T-cell (primary cell): ENCODE measurements around the gene NRGN. TPM values are rescaled to one million over a fixed set of nuclear protein-coding genes. Genes with fewer than 3 reads are reported as not detected.

ENCODE experiments used
- ATAC-seq, 4 experiments: fragments of 200-7000 bp in 3 of 4; fragments of 150-1000 bp in 1 of 4; cut with Tn5 transposase; replicated peaks in 1 of 4; 1 replicate in 3 of 4; 2 replicates in 1 of 4; pipeline ENCODE4 v1.10.0; 2021; ENCODE audit warnings: moderate library complexity in 3 of 4, mild to moderate bottlenecking in 2 of 4, moderate number of reproducible peaks in 1 of 4
- CTCF ChIA-PET, 2 donors: fragments of 300-600 bp; sonication (Branson Sonifier 250); formaldehyde crosslinking; loops; one replicate each; lab custom pipeline; 2022; ENCODE audit warnings: antibody characterized with exemption in 2 of 2; lab: Charles Lee
- POLR2A ChIA-PET, 2 donors: fragments of 300-600 bp; sonication (Branson Sonifier 250); formaldehyde crosslinking; loops; one replicate each; lab custom pipeline; 2022; ENCODE audit warnings: antibody characterized with exemption in 2 of 2; lab: Charles Lee
- DNase-seq, 35 experiments: peaks; one replicate each; pipeline versions ENCODE4 v3.0.0 to v3.0.0-alpha.2; 2013 to 2023
- H3K27ac ChIP-seq: one replicate; pipeline ENCODE4 v1.5.1; 2013; ENCODE audit warnings: low read length
- H3K27me3 ChIP-seq, 2 experiments: replicated peaks in 1 of 2; 1 replicate in 1 of 2; 2 replicates in 1 of 2; pipeline versions ENCODE4 v1.6.1 to v1.7.0; 2013; ENCODE audit warnings: low read length in 1 of 2, mixed read lengths in 1 of 2; ENCODE audit not compliant: control insufficient read depth in 2 of 2, insufficient read depth in 2 of 2; ENCODE audit errors: extremely low read depth in 1 of 2
- H3K36me3 ChIP-seq, 2 donors: 1 replicate in 1 of 2; 2 replicates in 1 of 2; pipeline versions ENCODE4 v1.6.1 to v1.7.0; 2013; ENCODE audit warnings: low read length in 1 of 2; ENCODE audit not compliant: control insufficient read depth in 2 of 2, insufficient read depth in 1 of 2; ENCODE audit errors: extremely low read depth in 1 of 2
- H3K4me1 ChIP-seq, 2 experiments: 1 replicate in 1 of 2; 2 replicates in 1 of 2; pipeline versions ENCODE4 v1.6.1 to v1.7.0; 2013; ENCODE audit warnings: low read length in 2 of 2, mixed read lengths in 1 of 2; ENCODE audit not compliant: insufficient read depth in 2 of 2, control insufficient read depth in 1 of 2; ENCODE audit errors: extremely low read depth in 1 of 2
- H3K4me3 ChIP-seq, 2 donors: 1 replicate in 1 of 2; 2 replicates in 1 of 2; pipeline versions ENCODE4 v1.5.1 to v1.7.0; 2013; ENCODE audit warnings: mild to moderate bottlenecking in 2 of 2, low read length in 1 of 2, moderate library complexity in 1 of 2; ENCODE audit not compliant: control insufficient read depth in 1 of 2; ENCODE audit errors: extremely low read depth in 1 of 2
- H3K9me3 ChIP-seq: 2 replicates; pipeline ENCODE4 v1.7.0; 2013
- H3K27ac Mint-ChIP-seq, 2 donors: one replicate each; pipeline ENCODE4 v1.8.0; 2020 to 2021; ENCODE audit warnings: mild to moderate bottlenecking in 2 of 2, mixed read lengths in 2 of 2
- H3K27me3 Mint-ChIP-seq, 2 donors: one replicate each; pipeline ENCODE4 v1.8.0; 2021 to 2022; ENCODE audit warnings: mixed read lengths in 2 of 2
- H3K36me3 Mint-ChIP-seq: one replicate; pipeline ENCODE4 v1.8.0; 2021; ENCODE audit warnings: mixed read lengths
- H3K4me1 Mint-ChIP-seq, 3 donors: one replicate each; pipeline ENCODE4 v1.8.0; 2020 to 2022; ENCODE audit warnings: mixed read lengths in 3 of 3, mild to moderate bottlenecking in 1 of 3
- H3K4me3 Mint-ChIP-seq, 3 donors: one replicate each; pipeline ENCODE4 v1.8.0; 2020 to 2022; ENCODE audit warnings: mild to moderate bottlenecking in 3 of 3, mixed read lengths in 3 of 3, moderate library complexity in 3 of 3
- H3K9me3 Mint-ChIP-seq, 3 donors: one replicate each; pipeline ENCODE4 v1.8.0; 2020 to 2022; ENCODE audit warnings: mixed read lengths in 3 of 3
- WGBS: methylation state at CpG from one replicate; pipeline ENCODE4 v1.1.5; 2013; ENCODE audit warnings: missing lambda C conversion rate; ENCODE audit not compliant: insufficient coverage; 5-methylcytosine and 5-hydroxymethylcytosine counted together
- total RNA-seq, 35 experiments: library from RNA in 6 of 35; stranded (reverse) in 6 of 35; fragments of 120-200 nt in 1 of 35; gene quantifications; one replicate each; pipeline versions ENCODE4 v1.2.1 to v1.2.4 and lab custom pipeline; 2013 to 2026

NRGN gene
- total RNA-seq, 5 donors from 2014 or later (not counting 1 experiment from before 2014, with no cell fraction given): 0.26 to 11.0 (median 0.89) TPM

GRCh38 chr11:124778281-124778680 is 38.5 kb downstream of the NRGN start:
- 100% methylated on average over 1 of the region's 2 CpGs for WGBS
- no peaks in the 10 kb centered on the region for H3K27me3 ChIP-seq
- CTCF ChIA-PET: interaction anchor here in 1 of 2 donors (0.7 kb wide), 1 partner anchor 15 kb away, joined by 3 read pairs; no protein-coding TSS in a partner anchor
- DNase-seq (no peak), ATAC-seq (no peak)
- Mint-ChIP-seq H3K4me3 (no peak overlapping the region), H3K4me1 (peaks cover 25 to 29% (median 27%) of the 10 kb centered on the region in 3 donors), H3K9me3 (no peaks in the 10 kb centered on the region), H3K36me3 (peaks cover 22% of the 10 kb centered on the region), H3K27ac (no peak overlapping the region), H3K27me3 (no peaks in the 10 kb centered on the region)
- H3K9me3 ChIP-seq: no peaks in the 10 kb centered on the region
- no peak overlapping the region for H3K27ac ChIP-seq
- H3K36me3 ChIP-seq: peaks cover 0 to 3% of the 10 kb centered on the region in 2 donors
- POLR2A ChIA-PET: no interaction called here
- peaks cover 0 to 14% of the 10 kb centered on the region in 2 experiments for H3K4me1 ChIP-seq
- H3K4me3 ChIP-seq: no peak overlapping the region

GRCh38 chr11:124779568-124779967 is 39.8 kb downstream of the NRGN start:
- Mint-ChIP-seq H3K36me3 (peaks cover 19% of the 10 kb centered on the region), H3K4me1 (peaks cover 27 to 29% (median 28%) of the 10 kb centered on the region in 3 donors), H3K27me3 (no peaks in the 10 kb centered on the region), H3K27ac (no peak overlapping the region), H3K9me3 (no peaks in the 10 kb centered on the region), H3K4me3 (no peak overlapping the region)
- POLR2A ChIA-PET: no interaction called here
- H3K27ac ChIP-seq: no peak overlapping the region
- H3K36me3 ChIP-seq: peaks cover 0 to 3% of the 10 kb centered on the region in 2 donors
- no CpG with 5 or more reads among the region's 1 CpG for WGBS
- no peaks in the 10 kb centered on the region for H3K27me3 ChIP-seq
- CTCF ChIA-PET: interaction anchor here (0.7 to 1.4 kb wide), 3 partner anchors 13 to 135 kb away, joined by 6 to 8 read pairs (median 6); no protein-coding TSS in a partner anchor
- H3K9me3 ChIP-seq: no peaks in the 10 kb centered on the region
- DNase-seq (no peak), ATAC-seq (no peak)
- H3K4me3 ChIP-seq: no peak overlapping the region
- peaks cover 0 to 14% of the 10 kb centered on the region in 2 experiments for H3K4me1 ChIP-seq

- Mint-ChIP-seq H3K27me3 (no peaks in the 10 kb centered on the region), H3K27ac (no peak overlapping the region), H3K4me3 (no peak overlapping the region), H3K36me3 (peaks cover 8% of the 10 kb centered on the region), H3K9me3 (no peaks in the 10 kb centered on the region), H3K4me1 (peaks cover 10 to 16% (median 15%) of the 10 kb centered on the region in 3 donors)
- H3K27me3 ChIP-seq: no peaks in the 10 kb centered on the region
- H3K4me1 ChIP-seq: peaks cover 0 to 2% of the 10 kb centered on the region in 2 experiments
- H3K36me3 ChIP-seq: no peaks in the 10 kb centered on the region
- 88% methylated on average over 3 of the region's 4 CpGs for WGBS
- no peak overlapping the region for H3K27ac ChIP-seq
- POLR2A ChIA-PET: interaction anchor here in 1 of 2 donors (0.7 kb wide), 1 partner anchor 329 kb away, joined by 3 read pairs; no protein-coding TSS in a partner anchor
- ATAC-seq (no peak), DNase-seq (no peak)
- H3K4me3 ChIP-seq: no peak overlapping the region
- CTCF ChIA-PET: interaction anchor here (0.6 to 3.4 kb wide), 3 partner anchors 11 to 867 kb away, joined by 3 to 13 read pairs (median 5); no protein-coding TSS in a partner anchor
- no peaks in the 10 kb centered on the region for H3K9me3 ChIP-seq
Measured at GRCh38 chr11:124783002-124783401, 43.3 kb downstream of the NRGN start.

- H3K4me1 Mint-ChIP-seq: peaks cover 0 to 12% (median 6%) of the 10 kb centered on the region in 3 donors
- WGBS: 100% methylated on average over 2 of the region's 2 CpGs
Measured at GRCh38 chr11:124784051-124784450, 44.3 kb downstream of the NRGN start.

GRCh38 chr11:124788521-124788920 is 48.8 kb downstream of the NRGN start:
- Mint-ChIP-seq H3K4me1 (peaks cover 27 to 45% (median 28%) of the 10 kb centered on the region in 3 donors), H3K27ac (no peak overlapping the region), H3K27me3 (no peaks in the 10 kb centered on the region), H3K4me3 (no peak overlapping the region), H3K36me3 (no peaks in the 10 kb centered on the region), H3K9me3 (no peaks in the 10 kb centered on the region)
- POLR2A ChIA-PET: no interaction called here
- DNase-seq: no peak
- CTCF ChIA-PET: interaction anchor here in 1 of 2 donors (0.5 to 1.5 kb wide), 4 partner anchors 9 to 118 kb away, joined by 3 to 5 read pairs (median 4); no protein-coding TSS in a partner anchor
- Histone ChIP-seq H3K27ac (no peak overlapping the region), H3K4me3 (no peak overlapping the region), H3K27me3 (no peaks in the 10 kb centered on the region), H3K9me3 (no peaks in the 10 kb centered on the region), H3K36me3 (no peaks in the 10 kb centered on the region), H3K4me1 (peaks cover 0 to 2% of the 10 kb centered on the region in 2 experiments)
- ATAC-seq: no peak

More at GRCh38 chr11:124784051-124784450, 44.3 kb downstream of the NRGN start:
- CTCF ChIA-PET: interaction anchor here (0.7 to 3.4 kb wide), 2 partner anchors 10 to 114 kb away, joined by 4 to 13 read pairs; no protein-coding TSS in a partner anchor
- POLR2A ChIA-PET: no interaction called here
- Histone ChIP-seq H3K27me3 (no peaks in the 10 kb centered on the region), H3K4me1 (no peaks in the 10 kb centered on the region), H3K36me3 (no peaks in the 10 kb centered on the region), H3K4me3 (no peak overlapping the region), H3K27ac (no peak overlapping the region), H3K9me3 (no peaks in the 10 kb centered on the region)
- Mint-ChIP-seq H3K9me3 (no peaks in the 10 kb centered on the region), H3K36me3 (no peaks in the 10 kb centered on the region), H3K4me3 (no peak overlapping the region), H3K27me3 (no peaks in the 10 kb centered on the region), H3K27ac (no peak overlapping the region)
- ATAC-seq (no peak), DNase-seq (no peak)

GRCh38 chr11:124791626-124792341 is 52.0 kb downstream of the NRGN start:
- 80% methylated on average over 1 of the region's 4 CpGs for WGBS
- Histone ChIP-seq H3K4me3 (no peak overlapping the region), H3K9me3 (no peaks in the 10 kb centered on the region), H3K4me1 (peaks cover 0 to 2% of the 10 kb centered on the region in 2 experiments), H3K27ac (no peak overlapping the region), H3K36me3 (no peaks in the 10 kb centered on the region), H3K27me3 (no peaks in the 10 kb centered on the region)
- no peaks in the 10 kb centered on the region for H3K36me3 Mint-ChIP-seq
- DNase-seq (no peak), ATAC-seq (no peak)
- H3K27me3 Mint-ChIP-seq: no peaks in the 10 kb centered on the region
- peaks cover 31 to 45% (median 34%) of the 10 kb centered on the region in 3 donors for H3K4me1 Mint-ChIP-seq
- no peaks in the 10 kb centered on the region for H3K9me3 Mint-ChIP-seq
- H3K27ac Mint-ChIP-seq: no peak overlapping the region
- ChIA-PET CTCF (no interaction called here), POLR2A (interaction anchor here in 1 of 2 donors (0.6 kb wide), 1 partner anchor 715 kb away, joined by 3 read pairs; no protein-coding TSS in a partner anchor)
- H3K4me3 Mint-ChIP-seq: no peak overlapping the region
